Trophoblast cell (in vitro differentiated cells and primary cell): ENCODE measurements around the gene ERBB4.

Source experiments
- DNase-seq, 2 donors: peaks; one replicate each; pipeline ENCODE4 v3.0.0-alpha.2; 2016
- H2AFZ ChIP-seq: 2 replicates; pipeline ENCODE4 v1.6.1; 2013; ENCODE audit warnings: low read length, moderate library complexity, mild to moderate bottlenecking; ENCODE audit not compliant: insufficient read depth, poor library complexity
- H2AK5ac ChIP-seq: 2 replicates; pipeline ENCODE4 v1.6.1; 2013; ENCODE audit warnings: mild to moderate bottlenecking, low read length
- H2BK120ac ChIP-seq: 2 replicates; pipeline ENCODE4 v1.6.1; 2013; ENCODE audit warnings: low read length, mild to moderate bottlenecking, moderate library complexity; ENCODE audit not compliant: insufficient read depth, poor library complexity
- H2BK12ac ChIP-seq: 2 replicates; pipeline ENCODE4 v1.6.1; 2013; ENCODE audit warnings: mild to moderate bottlenecking, low read length, moderate library complexity
- H2BK5ac ChIP-seq: 2 replicates; pipeline ENCODE4 v1.6.1; 2013; ENCODE audit warnings: low read length, low read depth, moderate library complexity, mild to moderate bottlenecking; ENCODE audit not compliant: poor library complexity
- H3K14ac ChIP-seq: 2 replicates; pipeline ENCODE4 v1.6.1; 2013; ENCODE audit warnings: mild to moderate bottlenecking, low read length
- H3K18ac ChIP-seq: 2 replicates; pipeline ENCODE4 v1.6.1; 2013; ENCODE audit warnings: mild to moderate bottlenecking, low read length
- H3K23ac ChIP-seq: 2 replicates; pipeline ENCODE4 v1.6.1; 2013; ENCODE audit warnings: low read length
- H3K27ac ChIP-seq: 2 replicates; pipeline ENCODE4 v1.5.1; 2013; ENCODE audit warnings: low read depth, mild to moderate bottlenecking, inconsistent platforms, low read length, moderate library complexity
- H3K27me3 ChIP-seq: 2 replicates; pipeline ENCODE4 v1.6.1; 2013; ENCODE audit warnings: inconsistent platforms, mild to moderate bottlenecking, low read length, moderate library complexity; ENCODE audit not compliant: insufficient read depth
- H3K36me3 ChIP-seq, 2 experiments: 1 replicate in 1 of 2; 2 replicates in 1 of 2; pipeline ENCODE4 v1.6.1; 2013; ENCODE audit warnings: low read length in 2 of 2, mild to moderate bottlenecking in 2 of 2, moderate library complexity in 1 of 2; ENCODE audit not compliant: insufficient read depth in 2 of 2, control insufficient read depth in 1 of 2
- H3K4ac ChIP-seq: 2 replicates; pipeline ENCODE4 v1.6.1; 2013; ENCODE audit warnings: low read depth, mild to moderate bottlenecking, low read length, moderate library complexity
- H3K4me1 ChIP-seq, 2 experiments: 1 replicate in 1 of 2; 2 replicates in 1 of 2; pipeline ENCODE4 v1.6.1; 2013; ENCODE audit warnings: low read length in 2 of 2, mild to moderate bottlenecking in 2 of 2, moderate library complexity in 1 of 2; ENCODE audit not compliant: insufficient read depth in 2 of 2, control insufficient read depth in 1 of 2
- H3K4me2 ChIP-seq: 2 replicates; pipeline ENCODE4 v1.6.1; 2013; ENCODE audit warnings: inconsistent platforms, mild to moderate bottlenecking, low read length, moderate library complexity
- H3K4me3 ChIP-seq: 2 replicates; pipeline ENCODE4 v1.5.1; 2013; ENCODE audit warnings: mild to moderate bottlenecking, low read depth, low read length, inconsistent platforms
- H3K79me1 ChIP-seq: one replicate; pipeline ENCODE4 v1.6.1; 2013; ENCODE audit warnings: low read length
- H3K79me2 ChIP-seq: 2 replicates; pipeline ENCODE4 v1.6.1; 2013; ENCODE audit warnings: low read length, mild to moderate bottlenecking; ENCODE audit not compliant: control insufficient read depth, insufficient read depth, poor library complexity
- H3K9ac ChIP-seq: 2 replicates; pipeline ENCODE4 v1.6.1; 2013; ENCODE audit warnings: mild to moderate bottlenecking, low read length
- H3K9me3 ChIP-seq: 2 replicates; pipeline ENCODE4 v1.6.1; 2013; ENCODE audit warnings: low read depth, mild to moderate bottlenecking, control low read depth, inconsistent platforms, low read length; ENCODE audit not compliant: insufficient read depth
- H4K12ac ChIP-seq: 2 replicates; pipeline ENCODE4 v1.6.1; 2013; ENCODE audit warnings: low read depth, mild to moderate bottlenecking, low read length, moderate library complexity
- H4K8ac ChIP-seq: 2 replicates; pipeline ENCODE4 v1.6.1; 2013; ENCODE audit warnings: low read depth, mild to moderate bottlenecking, low read length, moderate library complexity
- H4K91ac ChIP-seq: one replicate; pipeline ENCODE4 v1.6.1; 2013; ENCODE audit warnings: low read depth, mild to moderate bottlenecking, low read length, moderate library complexity
- WGBS: extraction: QIAGEN DNeasy Blood & Tissue Kit; methylation state at CpG from one replicate; pipeline ENCODE4 v1.1.7; 2013; ENCODE audit warnings: missing lambda C conversion rate; ENCODE audit not compliant: insufficient read length, insufficient coverage; ENCODE audit errors: extremely low coverage; 5-methylcytosine and 5-hydroxymethylcytosine counted together

ERBB4 gene

GRCh38 chr2:212145121-212145520 is 393.5 kb downstream of the ERBB4 start:
- Histone ChIP-seq H3K4me2 (no peak overlapping the region), H3K4ac (no peak overlapping the region), H3K4me1 (no peaks in the 10 kb centered on the region), H3K18ac (no peak overlapping the region), H3K9ac (no peak overlapping the region), H4K91ac (no peak overlapping the region), H3K9me3 (no peaks in the 10 kb centered on the region), H4K12ac (no peak overlapping the region), H3K23ac (no peak overlapping the region), H2AFZ (no peak overlapping the region), H3K36me3 (no peaks in the 10 kb centered on the region), H3K79me2 (no peaks in the 10 kb centered on the region), H3K4me3 (no peak overlapping the region), H2BK120ac (no peak overlapping the region), H2AK5ac (no peak overlapping the region), H3K27me3 (no peaks in the 10 kb centered on the region), H4K8ac (no peak overlapping the region), H2BK12ac (no peak overlapping the region), H3K27ac (no peak overlapping the region), H2BK5ac (no peak overlapping the region), H3K14ac (no peak overlapping the region), H3K79me1 (no peaks in the 10 kb centered on the region)
- DNase-seq: no peak
- WGBS: no CpG with 5 or more reads among the region's 1 CpG

- Histone ChIP-seq H3K36me3 (no peaks in the 10 kb centered on the region), H3K9me3 (no peaks in the 10 kb centered on the region), H3K79me2 (no peaks in the 10 kb centered on the region), H3K23ac (no peak overlapping the region), H3K27me3 (no peaks in the 10 kb centered on the region), H2BK12ac (no peak overlapping the region), H3K9ac (no peak overlapping the region), H3K4ac (no peak overlapping the region), H2BK120ac (no peak overlapping the region), H4K91ac (no peak overlapping the region), H3K27ac (no peak overlapping the region), H3K4me2 (no peak overlapping the region), H4K12ac (no peak overlapping the region), H3K14ac (no peak overlapping the region), H3K4me3 (no peak overlapping the region), H4K8ac (no peak overlapping the region), H3K4me1 (no peaks in the 10 kb centered on the region), H3K18ac (no peak overlapping the region), H3K79me1 (no peaks in the 10 kb centered on the region), H2AFZ (no peak overlapping the region), H2BK5ac (no peak overlapping the region), H2AK5ac (no peak overlapping the region)
- DNase-seq: no peak
- no CpG with 5 or more reads among the region's 2 CpGs for WGBS
Measured at GRCh38 chr2:212142631-212143030, 396.0 kb downstream of the ERBB4 start.

GRCh38 chr2:212141499-212141898 is 397.1 kb downstream of the ERBB4 start:
- DNase-seq: no peak
- Histone ChIP-seq H2AFZ (no peak overlapping the region), H2BK5ac (no peak overlapping the region), H3K4ac (no peak overlapping the region), H3K27me3 (no peaks in the 10 kb centered on the region), H2AK5ac (no peak overlapping the region), H3K9me3 (no peaks in the 10 kb centered on the region), H3K4me2 (no peak overlapping the region), H3K27ac (no peak overlapping the region), H2BK12ac (no peak overlapping the region), H3K18ac (no peak overlapping the region), H2BK120ac (no peak overlapping the region), H4K91ac (no peak overlapping the region), H3K23ac (no peak overlapping the region), H3K36me3 (no peaks in the 10 kb centered on the region), H3K79me2 (no peaks in the 10 kb centered on the region), H3K9ac (no peak overlapping the region), H4K12ac (no peak overlapping the region), H3K14ac (no peak overlapping the region), H3K79me1 (no peaks in the 10 kb centered on the region), H3K4me3 (no peak overlapping the region), H4K8ac (no peak overlapping the region), H3K4me1 (no peaks in the 10 kb centered on the region)
- no CpG with 5 or more reads among the region's 1 CpG for WGBS

GRCh38 chr2:212136216-212136795 is 402.3 kb downstream of the ERBB4 start:
- H3K27me3 ChIP-seq: no peaks in the 10 kb centered on the region
- H3K4me3 ChIP-seq: no peak overlapping the region
- H2AFZ ChIP-seq: no peak overlapping the region
- no peak overlapping the region for H3K4me2 ChIP-seq
- no peak overlapping the region for H2BK120ac ChIP-seq
- no CpG with 5 or more reads among the region's 2 CpGs for WGBS
- no peak overlapping the region for H2BK12ac ChIP-seq
- no peaks in the 10 kb centered on the region for H3K9me3 ChIP-seq
- no peak overlapping the region for H4K91ac ChIP-seq
- H4K12ac ChIP-seq: no peak overlapping the region
- no peak overlapping the region for H3K9ac ChIP-seq
- no peak overlapping the region for H3K4ac ChIP-seq
- no peaks in the 10 kb centered on the region for H3K4me1 ChIP-seq
- no peaks in the 10 kb centered on the region for H3K79me2 ChIP-seq
- H3K18ac ChIP-seq: no peak overlapping the region
- no peak for DNase-seq
- H2BK5ac ChIP-seq: no peak overlapping the region
- H4K8ac ChIP-seq: no peak overlapping the region
- H3K27ac ChIP-seq: no peak overlapping the region
- no peaks in the 10 kb centered on the region for H3K79me1 ChIP-seq
- H3K14ac ChIP-seq: no peak overlapping the region
- H3K23ac ChIP-seq: no peak overlapping the region
- H2AK5ac ChIP-seq: no peak overlapping the region
- no peaks in the 10 kb centered on the region for H3K36me3 ChIP-seq
